ENCODE results near the gene NYAP2.

The NYAP2 gene

DNA sequence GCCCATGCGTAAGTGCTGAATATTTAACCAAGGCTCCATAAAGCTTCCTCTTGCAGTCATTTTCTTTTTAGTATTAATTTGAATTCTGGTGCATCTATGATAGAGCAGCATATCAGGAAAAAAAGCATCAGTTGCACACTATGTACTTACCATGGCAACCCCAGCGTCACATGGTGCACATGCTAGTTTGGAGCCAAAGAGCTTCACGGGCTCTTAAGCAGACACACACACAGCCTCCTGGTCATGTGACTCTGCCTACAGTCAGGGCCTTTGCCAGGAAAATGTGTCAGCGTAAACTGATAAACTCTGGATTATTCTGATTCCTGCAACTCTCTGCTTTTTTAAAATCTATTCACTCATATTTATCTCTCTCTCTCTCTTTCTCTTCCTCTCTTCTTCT lies 30.2 kb downstream of the NYAP2 start:
- no peak for DNase-seq

DNA sequence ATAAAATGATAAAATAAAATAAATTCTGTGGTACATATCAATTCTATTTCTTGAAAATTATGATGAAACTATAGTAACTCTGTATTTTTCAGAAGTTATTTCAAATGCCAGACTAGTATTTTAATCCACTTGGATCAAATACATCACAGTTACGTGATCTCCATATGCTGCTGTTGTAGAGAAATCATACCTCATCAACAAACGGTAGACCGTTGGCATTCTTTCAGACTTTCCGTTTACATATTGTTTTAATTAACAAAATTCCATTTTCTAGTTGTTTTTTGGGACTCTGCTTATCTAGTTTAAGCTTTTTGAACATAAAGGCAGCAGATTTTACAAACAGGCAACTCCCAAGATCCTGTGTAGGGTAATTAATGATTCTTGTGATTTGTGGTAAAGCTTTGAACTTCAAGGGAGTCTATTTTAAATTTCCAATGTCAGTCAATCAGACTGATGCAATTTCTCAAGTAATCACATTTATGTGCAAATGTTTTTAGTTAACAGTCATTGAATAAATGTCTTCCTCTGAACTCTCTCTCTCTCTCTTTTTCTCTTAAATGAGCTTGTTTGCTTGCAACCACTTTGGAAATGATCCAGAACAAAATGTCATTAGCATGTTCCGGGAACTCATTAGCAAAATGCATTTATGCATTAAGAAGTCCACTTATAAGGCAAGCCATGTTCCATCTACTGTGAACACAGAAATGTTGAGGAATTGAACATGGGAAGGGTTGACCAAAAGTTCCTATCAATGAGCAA lies 31.8 kb downstream of the NYAP2 start:
- DNase-seq, result no peak

DNA sequence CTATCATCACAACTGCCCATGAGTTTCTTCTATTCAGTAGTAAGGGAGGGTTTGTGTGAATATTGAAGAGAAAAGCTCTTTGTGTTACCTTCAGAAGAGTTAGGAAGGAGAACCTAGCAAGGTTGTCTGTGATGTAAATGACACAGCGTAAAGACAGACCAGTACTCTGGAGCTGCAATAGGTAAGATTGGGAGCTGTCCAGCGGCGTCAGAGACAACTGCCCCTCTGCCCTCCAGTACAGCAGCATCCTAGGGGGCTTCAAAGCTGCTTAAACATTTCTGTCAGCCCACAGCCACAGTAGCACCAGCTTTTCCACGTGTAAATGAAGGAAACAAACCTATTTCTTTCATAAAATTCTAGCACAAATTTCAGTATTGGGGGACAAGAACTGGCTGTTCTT lies 34.5 kb downstream of the NYAP2 start:
- DNase-seq, result no peak

DNA sequence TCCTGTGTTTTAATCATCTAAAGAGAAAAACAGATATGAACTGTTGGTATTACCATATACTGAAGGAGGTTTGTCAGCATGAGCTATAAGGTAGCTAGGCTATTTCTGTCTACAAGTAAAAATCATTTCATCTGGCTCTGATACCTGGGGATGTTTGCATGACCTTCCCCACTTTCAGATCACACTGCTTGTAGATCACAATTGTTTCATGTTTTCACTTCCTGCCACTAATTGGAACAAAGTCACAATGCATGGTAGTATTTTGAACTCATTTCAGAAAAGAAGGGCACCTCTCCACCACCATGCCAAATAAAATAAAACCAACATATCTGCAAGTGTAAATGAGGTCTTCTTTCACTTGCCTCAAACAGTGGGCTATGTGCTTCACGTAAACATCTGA lies 37.8 kb downstream of the NYAP2 start:
- DNase-seq, result no peak

DNA sequence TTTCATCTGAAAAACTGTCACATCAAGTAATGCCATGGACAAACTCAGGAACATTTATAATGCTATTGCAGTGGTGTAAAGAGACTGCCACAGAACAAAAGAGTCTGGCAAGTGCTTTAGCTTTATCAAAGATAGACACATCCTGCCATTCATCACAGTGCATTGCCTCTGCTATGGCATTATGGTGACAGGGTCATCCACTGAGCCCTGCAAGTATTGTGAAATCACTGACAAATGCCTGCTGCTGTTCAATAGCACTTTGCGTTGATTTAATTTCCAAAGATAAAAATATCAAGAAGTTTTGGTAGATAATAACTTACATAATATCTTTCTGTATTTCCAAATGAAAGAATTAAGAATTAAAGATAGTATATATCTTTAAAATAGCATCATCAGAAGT lies 38.7 kb downstream of the NYAP2 start:
- no peak for DNase-seq

DNA sequence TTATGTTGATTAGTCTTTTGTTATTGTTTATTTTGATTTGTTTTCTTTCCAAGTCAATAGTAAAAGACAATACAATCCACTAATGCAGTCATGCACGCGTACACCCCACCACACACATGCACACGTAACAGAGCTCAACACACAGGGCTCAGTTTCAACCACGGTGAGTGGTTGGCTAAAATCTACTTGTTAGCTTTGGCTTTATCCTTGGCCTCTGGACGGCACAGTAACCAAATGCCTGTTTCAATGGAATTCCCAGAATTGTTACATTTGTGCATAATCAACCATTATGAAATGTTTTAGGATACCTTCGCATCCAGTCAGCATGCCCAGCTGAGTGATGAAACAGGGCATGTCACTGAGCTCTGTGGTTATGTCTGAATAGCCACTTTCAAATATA lies 53.2 kb downstream of the NYAP2 start:
- DNase-seq, result no peak

DNA sequence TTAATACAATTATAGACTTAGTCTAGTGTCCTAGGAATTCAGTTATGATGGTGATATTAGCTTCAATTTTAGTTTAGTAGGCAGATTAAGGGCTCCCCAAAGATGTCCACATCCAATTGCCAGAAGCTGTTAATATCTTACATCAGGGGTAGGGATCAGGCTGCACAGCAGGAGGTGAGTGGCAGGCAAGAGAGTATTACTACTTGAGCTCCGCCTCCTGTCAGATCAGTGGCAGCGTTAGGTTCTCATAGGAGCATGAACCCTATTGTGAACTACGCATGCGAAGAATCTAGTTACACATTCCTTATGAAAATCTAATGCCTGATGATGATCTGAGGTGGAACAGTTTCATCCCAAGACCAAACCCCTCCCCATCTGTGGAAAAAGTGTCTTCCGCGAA lies 54.9 kb downstream of the NYAP2 start:
- DNase-seq, result no peak

DNA sequence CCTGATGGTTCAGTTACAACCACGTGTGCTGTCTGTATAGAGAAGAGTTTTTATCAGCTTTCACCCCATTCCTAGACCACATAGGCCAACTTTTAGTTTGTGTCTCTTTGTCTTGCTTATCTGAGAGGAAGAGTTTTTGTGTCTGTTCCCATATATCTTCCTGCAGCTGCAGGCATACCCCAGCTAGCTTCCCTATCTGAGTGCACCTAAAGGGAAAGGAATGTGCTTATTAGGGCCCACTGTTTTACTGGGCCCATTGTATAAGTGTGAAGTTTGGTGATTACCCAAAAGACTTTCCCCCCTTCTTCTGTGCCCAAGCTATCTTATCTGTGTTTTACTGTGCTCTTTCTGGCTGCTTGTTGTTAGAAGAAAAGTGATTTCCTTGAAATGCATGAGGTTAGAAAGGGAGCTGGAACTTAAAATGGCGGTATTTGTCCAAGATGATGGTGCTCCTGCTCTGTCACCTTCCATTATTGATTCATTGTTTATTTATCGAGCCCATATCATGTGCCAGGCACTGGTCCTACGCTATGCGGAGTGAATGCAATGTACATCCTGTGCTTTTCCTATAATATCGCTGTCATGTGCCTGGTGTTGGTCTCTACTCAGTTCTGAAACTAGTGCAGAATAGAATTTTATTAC lies 57.2 kb downstream of the NYAP2 start:
- DNase-seq, result no peak

DNA sequence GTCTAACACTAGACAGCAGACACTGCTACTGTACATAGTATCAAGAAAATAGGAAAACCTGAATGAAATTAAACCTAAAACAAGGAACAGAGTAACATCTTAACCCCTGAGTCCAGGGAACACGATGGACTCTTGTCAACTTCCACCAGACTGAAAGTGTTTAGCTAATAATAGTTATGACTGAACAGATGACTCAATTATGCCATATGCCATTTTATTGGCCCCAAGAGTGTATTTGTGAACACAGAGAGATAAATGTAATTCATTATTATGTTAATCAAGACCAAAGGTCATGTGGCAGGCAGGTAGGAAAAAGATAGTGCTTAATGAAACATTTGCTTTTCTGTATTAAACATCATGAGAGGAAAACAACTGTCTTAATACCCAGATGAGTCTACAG lies 58.0 kb downstream of the NYAP2 start:
- DNase-seq, result no peak

DNA sequence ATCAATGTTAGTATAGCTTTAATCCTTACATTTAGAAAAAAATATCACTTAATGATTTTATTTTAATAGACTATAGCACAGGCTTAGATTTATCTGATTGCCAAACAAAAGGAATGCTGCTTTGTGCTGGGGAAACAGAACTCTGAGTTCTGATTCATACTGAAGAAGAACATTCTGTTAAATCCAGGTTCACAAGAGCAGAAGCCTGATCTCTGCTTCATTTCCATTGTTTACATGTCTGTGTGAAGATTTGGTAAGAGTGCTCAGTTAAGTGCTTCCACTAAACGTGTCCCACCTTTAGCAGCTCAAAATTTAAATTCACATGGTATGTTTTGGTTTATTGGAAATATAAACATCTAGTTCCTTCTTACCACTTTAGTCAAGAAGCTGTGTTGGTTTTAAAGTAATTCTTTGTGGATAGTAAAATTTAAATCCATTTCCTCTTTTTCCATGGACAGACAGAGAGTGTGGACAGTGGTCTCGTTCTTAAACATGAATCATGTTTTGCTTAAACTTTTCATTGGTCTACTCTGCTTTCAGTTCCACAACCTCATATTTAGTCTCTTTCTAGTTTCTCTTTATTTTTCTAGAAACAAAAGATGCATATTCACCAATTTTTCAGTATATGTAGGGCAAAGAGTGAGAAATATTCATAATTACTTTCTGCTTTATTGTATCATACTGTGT lies 59.1 kb downstream of the NYAP2 start:
- no peak for DNase-seq

DNA sequence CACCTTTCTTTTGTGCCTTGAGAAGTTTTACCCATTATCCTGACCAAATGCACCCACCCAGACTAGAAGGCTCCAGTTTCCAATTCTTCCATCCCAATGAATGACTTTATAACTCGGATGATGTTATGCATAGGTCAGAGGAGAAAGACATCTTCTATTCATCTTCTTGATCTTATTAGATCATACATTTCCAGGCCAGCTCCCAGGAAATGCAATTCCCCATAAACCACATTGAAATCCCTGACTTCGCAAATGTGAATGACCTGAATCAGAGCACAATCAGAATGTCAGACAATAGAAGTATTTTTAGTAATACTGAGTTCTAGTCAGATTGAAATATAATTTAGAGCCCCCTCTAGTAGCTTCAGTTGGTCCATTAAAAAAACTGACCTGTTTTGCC lies 62.9 kb downstream of the NYAP2 start:
- no peak for DNase-seq

DNA sequence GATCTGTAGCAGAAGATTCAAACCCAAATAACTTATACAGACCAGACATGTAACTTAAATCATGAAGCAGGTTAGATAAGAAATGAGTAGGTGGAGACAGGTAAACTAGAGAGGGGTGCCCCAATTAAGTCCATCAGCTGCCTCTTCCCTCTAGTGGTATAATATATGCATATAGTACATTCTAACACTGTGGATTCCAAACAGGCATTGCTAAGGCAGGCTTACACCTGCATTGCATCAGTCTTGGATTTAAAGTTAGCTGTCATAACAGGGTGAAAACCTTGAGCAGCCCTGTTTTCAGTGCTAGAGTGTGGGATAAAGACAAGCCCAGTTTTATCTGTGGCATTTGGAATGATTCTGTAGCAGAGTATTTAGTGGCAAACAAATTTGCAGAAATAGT lies 63.4 kb downstream of the NYAP2 start:
- DNase-seq, result no peak

DNA sequence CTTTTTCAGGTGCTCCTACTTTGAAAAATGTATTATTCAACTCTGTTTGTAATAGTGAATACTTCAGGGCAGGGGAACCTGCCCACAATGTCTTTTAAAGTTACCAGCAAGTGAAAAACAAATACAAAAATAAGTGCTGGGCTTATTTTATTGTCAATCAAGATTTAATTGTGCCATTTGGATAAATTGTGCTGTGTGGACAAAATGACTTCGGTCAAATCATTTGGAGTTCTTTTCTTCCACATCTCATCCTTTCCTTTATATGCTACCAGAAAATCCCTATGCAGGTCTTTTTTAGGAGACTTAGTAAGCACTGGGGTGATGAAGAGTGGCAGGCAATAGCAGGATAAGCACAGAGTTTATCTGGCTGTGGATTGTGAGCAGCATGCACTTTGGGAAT lies 63.9 kb downstream of the NYAP2 start:
- no peak for DNase-seq

DNA sequence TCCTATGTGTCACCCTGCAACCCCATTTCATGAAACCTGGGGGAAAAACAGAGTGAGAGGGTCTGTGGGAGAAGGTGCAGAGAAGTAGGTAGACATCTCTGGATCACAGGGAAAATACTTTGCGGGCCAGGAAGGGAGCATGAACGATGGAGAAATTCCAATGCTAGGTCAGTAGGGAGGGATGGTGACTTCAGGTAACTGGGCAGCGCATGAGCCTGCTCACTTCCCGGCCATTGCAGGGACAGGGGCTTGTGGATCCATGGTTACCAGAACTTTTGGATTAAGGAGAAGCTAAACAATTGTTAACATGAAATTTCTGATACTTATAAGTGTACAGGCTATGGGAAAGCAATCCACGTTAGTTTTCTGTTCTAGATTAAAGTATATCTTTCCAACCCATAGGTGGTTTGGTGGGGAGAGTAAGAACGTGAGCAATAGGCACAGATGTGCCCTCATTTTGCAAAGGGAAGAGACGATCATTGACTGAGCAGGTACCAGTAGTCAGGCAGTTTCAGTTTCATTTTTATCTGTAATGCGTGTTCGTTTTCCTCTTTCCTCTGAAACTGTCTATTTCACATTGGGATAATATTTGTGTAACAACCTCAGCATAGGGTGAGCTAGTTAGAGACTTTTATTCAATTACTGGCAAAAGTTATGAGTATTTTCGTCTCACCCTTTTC lies 65.0 kb downstream of the NYAP2 start:
- no peak for DNase-seq

DNA sequence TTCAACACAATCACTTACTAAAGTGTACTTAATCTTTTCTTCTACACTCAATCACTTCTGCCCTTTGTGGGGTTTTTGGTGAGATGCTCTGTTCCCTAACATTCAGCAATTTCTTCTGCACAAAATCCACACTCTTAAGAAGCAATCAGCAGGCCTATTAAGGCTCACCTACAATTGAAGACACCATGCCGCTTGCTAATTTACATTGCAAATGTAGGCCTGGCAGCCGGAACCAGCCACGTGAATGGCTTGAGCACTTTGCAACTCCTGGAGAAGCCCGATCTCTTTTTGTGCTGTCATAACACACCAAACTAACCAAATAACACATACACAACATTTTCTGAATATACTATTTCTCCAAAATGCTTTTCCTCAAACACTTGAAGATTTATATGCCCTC lies 66.3 kb downstream of the NYAP2 start:
- DNase-seq, result no peak

DNA sequence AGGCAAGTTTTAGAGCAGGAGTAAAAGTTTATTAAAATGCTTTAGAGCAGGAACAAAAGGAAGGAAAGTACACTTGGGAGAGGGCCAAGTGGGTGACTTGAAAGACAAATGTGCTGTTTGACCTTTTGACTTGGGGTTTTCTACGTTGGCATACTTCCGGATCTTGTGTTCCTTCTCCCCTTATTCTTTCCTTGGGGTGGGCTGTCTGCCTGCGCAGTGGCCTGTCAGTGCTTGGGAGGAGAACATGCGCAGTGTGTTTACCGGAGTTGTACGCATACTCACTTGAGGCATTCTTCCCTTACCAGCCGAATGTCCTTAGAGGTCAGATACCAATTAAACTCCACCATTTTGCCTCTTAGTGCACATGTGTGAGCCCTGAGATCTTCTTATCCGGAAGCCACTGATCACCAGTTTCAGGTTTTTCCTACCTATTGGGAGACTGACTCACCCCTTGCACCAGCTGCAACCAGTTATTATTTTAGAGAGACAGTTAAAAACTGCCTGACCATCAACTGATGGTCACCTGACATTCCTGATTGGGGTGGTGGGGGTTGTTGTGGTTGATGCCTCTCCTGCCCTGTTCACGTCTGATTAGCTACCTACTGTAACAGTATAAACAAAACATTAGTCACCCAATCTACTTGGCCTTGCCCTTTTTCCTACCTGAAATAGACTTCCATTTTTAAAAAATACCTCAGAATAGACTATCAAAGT lies 67.5 kb downstream of the NYAP2 start:
- DNase-seq, result no peak

DNA sequence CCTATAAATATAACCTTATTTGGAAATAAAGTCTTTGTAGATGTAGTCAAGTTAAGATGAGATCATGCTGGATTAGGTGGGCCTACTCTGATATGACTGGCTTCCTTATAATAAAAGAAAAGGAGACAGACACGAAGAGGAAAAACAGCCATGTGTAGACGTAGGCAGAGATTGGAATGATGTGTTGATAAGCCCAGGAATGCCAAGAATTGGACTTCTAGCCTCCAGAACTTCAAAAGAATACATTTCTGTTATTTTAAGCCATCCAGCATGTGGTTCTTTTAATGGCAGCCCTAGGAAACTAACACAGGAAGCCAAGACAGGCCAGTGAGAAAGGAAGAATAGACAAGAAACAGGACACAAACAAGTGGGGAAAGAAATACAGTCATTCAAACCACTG lies 68.6 kb downstream of the NYAP2 start:
- no peak for DNase-seq

DNA sequence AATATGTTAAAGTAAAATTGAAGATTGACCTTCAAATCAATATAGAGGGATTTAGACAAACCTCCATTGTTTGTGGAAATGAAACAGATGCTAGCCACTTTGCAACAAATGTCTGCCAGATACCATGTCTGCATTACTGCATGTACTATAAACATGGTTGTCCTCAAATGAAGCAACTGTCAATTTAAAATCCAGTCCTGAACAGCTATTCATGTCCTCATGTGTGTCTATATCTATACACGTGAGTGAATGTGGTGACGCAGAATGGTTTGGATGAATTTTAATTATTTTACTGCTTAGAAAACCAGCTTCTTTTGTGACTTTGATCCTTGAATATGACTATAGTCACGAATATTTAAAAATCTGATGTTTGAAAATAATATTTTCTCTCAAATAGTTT lies 71.5 kb downstream of the NYAP2 start:
- DNase-seq, result no peak

DNA sequence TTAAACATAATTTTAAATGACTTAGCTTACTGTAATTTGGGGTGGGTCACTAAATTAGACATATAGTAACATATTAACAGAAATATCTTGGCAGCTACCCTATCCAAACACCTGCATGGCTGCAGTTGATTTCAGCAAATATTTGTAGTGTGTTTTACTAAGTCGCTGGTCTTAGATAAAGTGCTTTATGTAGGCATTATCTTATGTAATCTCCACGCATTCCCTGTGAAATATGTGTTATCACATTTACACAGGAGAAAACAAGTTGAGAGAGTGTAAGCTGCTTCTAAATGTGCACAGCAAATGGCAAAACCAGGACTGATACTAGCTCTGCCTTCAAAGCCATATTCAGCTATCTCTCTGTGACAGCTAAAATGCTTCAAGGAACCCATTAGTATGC lies 72.0 kb downstream of the NYAP2 start:
- no peak for DNase-seq

DNA sequence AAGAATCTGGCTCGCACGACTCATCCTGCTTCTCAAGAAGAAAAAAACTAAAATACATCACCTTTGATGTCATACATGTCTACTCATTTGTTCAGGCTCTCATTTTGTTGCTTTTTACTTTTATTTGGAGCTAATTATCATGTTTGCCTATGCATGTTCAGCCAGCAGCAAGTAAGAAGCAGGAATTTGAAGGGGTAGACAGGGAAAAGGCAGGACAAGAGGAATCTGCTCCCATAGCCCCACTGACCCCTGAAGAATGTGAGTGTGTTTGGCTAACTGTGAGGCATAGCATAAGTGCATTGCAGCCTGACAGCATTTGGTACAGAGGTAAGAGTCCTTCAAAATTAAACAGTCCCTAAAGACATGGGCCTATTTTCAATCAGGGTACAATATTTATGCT lies 72.7 kb downstream of the NYAP2 start:
- DNase-seq, result no peak

DNA sequence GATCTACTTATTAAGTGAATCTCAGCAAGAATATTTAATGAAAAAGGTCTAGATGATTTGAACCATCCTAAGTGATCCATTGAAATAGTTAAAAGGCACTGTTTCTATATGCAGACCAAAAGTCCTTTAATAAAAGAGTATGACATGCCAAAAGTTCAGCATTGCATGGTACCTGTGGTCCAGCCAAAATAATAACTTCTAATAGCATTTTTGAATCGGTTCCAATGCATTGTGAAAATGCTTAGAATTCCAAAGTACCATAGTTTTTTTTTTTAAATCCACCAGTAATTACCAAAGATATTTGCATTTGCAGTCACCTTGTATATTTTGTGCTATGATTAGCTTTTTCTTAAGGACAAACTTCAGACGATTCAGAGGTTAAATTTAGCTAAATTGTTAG lies 79.9 kb downstream of the NYAP2 start:
- no peak for DNase-seq

DNA sequence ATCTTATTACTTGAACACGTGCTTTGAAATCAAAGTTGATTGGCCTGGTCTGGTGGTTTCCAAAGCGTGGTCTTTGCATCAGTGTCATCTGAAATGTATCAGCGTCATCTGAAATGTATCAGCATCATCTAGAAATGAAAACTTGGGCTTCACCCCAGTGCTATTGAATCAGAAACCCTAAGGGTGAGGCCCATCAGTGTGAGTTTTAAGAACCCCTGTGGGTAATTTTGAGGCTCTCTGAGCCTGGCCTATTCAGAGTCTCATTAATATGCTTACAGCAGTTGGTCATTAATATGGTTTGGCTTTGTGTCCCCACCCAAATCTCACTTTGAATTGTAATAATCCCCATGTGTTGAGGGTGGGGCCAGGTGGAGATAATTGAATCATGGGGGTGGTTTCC lies 85.2 kb downstream of the NYAP2 start:
- no peak for DNase-seq

DNA sequence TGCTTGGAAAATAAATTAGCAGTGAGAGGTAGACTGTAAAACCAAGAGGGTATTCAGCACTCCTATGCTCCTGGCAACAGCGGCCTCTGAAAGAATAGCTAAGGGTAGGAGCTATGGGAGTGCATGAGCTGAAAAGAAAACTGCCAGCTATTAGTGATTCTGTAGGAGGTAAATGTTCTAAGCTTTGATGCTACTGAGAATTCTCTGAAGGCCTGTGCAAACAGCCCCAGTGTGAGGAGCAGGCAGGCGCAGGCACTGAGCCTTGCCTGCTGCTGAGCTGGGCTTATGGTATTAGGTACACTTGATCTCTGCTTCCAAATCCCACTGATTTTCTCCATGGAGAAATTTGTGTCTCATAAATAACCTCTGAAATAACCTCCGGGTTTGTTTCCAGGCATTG lies 86.7 kb downstream of the NYAP2 start:
- no peak for DNase-seq
